Measurements from ENCODE around the gene TBX15.

The TBX15 gene

DNA sequence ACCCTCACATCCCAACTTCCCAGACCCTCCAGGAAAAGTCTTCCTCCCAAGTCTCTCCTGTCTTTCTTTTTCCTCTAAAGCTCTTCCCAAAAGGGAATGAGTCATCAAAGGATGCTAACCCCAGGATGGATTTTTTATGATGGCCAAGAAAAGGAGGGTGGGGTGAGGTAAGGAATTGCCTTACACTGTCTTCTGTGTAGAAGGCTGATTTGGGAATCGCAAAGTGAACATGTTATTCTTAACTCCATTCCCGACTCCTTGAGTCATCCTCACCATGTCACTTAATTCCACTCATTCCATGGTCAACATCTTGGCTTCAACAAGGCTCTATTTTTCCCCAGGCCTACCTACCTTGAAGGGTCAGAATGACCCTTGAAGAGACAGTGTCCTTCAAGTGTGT is 44.0 kb downstream of the TBX15 start:
- ChIA-PET CTCF (no interaction called here), POLR2A (no interaction called here)
- no peak for DNase-seq (ENCODE audit: extremely low spot score)

DNA sequence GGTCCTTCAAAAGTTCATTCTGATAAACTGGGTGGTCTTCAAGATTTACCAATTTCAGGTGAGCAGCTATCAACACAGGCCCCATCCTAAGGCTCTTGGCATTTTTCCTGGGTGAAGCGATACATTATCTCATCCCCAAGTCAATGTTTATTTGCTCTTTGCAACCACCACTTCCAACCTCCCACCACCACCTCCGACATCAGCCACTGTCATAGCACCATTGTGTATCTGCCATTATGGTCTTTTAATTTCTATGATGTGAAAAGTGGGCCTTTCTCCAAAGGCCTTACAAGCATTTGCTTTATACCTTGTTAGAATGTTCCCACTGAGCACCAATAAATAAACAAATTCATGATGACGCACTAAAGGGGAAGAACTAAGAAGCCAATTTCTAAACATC is 47.2 kb downstream of the TBX15 start:
- ChIA-PET CTCF (no interaction called here), POLR2A (no interaction called here)
- no peak for DNase-seq (ENCODE audit: extremely low spot score)
- no peak for TF ChIP-seq ZNF384 (IDR thresholded peaks at IDR 0.05)
- no peak for TF ChIP-seq CTBP1 (IDR thresholded peaks at IDR 0.05; ENCODE audit: borderline replicate concordance)
- TF ChIP-seq ARNT (IDR thresholded peaks at IDR 0.05), result no peak
- no peak for TF ChIP-seq TARDBP (IDR thresholded peaks at IDR 0.05)
- TF ChIP-seq SUZ12 (IDR thresholded peaks at IDR 0.05), result no peak
- TF ChIP-seq, protein P1, sequence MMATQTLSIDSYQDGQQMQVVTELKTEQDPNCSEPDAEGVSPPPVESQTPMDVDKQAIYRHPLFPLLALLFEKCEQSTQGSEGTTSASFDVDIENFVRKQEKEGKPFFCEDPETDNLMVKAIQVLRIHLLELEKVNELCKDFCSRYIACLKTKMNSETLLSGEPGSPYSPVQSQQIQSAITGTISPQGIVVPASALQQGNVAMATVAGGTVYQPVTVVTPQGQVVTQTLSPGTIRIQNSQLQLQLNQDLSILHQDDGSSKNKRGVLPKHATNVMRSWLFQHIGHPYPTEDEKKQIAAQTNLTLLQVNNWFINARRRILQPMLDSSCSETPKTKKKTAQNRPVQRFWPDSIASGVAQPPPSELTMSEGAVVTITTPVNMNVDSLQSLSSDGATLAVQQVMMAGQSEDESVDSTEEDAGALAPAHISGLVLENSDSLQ (IDR thresholded peaks at IDR 0.05), result no peak
- no peak for TF ChIP-seq L3MBTL2 (conservative IDR thresholded peaks at IDR 0.05)
- TF ChIP-seq HDGF (IDR thresholded peaks at IDR 0.05; ENCODE audit: borderline replicate concordance), result no peak
- no peak for TF ChIP-seq BHLHE40 (IDR thresholded peaks at IDR 0.05; ENCODE audit: borderline replicate concordance)
- no peak for TF ChIP-seq FOXK2 (IDR thresholded peaks at IDR 0.05)
- TF ChIP-seq SP1 (IDR thresholded peaks at IDR 0.05), result no peak
- no peak for TF ChIP-seq NFRKB (IDR thresholded peaks at IDR 0.05)
- TF ChIP-seq FOXA1 (IDR thresholded peaks at IDR 0.05), result no peak
- no peak for TF ChIP-seq ELF4 (IDR thresholded peaks at IDR 0.05)
- TF ChIP-seq FOXM1 (IDR thresholded peaks at IDR 0.05; ENCODE audit: borderline replicate concordance), result no peak
- no peak for TF ChIP-seq LEF1 (IDR thresholded peaks at IDR 0.05; ENCODE audit: borderline replicate concordance)

More for the DNA sequence above, 44.0 kb downstream of the TBX15 start:
- TF ChIP-seq NFRKB (IDR thresholded peaks at IDR 0.05) (no peak), FOXM1 (IDR thresholded peaks at IDR 0.05; ENCODE audit: borderline replicate concordance) (no peak), CTBP1 (IDR thresholded peaks at IDR 0.05; ENCODE audit: borderline replicate concordance) (no peak), TARDBP (IDR thresholded peaks at IDR 0.05) (no peak), SUZ12 (IDR thresholded peaks at IDR 0.05) (no peak), ELF4 (IDR thresholded peaks at IDR 0.05) (no peak)

DNA sequence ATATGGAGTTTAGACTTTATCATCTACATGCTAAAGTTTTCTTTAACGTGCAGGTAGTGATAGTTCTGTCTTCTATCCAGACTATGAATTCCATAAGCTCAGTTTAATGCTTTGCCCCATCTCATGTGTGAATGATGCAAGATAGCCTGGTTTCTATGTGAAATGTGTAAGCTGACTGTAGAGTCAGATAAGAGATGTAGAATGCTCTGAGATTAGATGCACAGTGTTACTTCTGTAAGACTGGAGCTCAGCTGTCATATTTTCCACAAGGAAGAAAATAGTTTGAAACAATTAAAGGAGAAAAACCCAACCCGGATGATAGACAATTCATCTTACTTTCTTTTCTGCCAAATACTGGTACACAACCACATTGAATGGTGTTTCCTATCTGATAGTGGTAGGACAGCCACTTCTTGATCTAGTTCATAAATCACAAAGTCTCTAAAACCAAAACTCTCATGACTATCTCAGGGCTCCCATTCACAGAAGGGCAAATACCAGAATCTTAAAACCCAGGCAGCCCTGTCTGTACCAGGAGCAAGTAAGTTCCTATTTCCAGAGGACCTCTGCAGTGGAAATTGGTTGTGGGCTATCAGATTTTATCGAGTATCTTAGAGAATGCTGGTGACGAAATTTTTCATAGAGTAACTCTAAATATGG is 50.6 kb downstream of the TBX15 start:
- TF ChIP-seq L3MBTL2 (conservative IDR thresholded peaks at IDR 0.05) (no peak), TARDBP (IDR thresholded peaks at IDR 0.05) (no peak), FOXK2 (IDR thresholded peaks at IDR 0.05) (no peak), LEF1 (IDR thresholded peaks at IDR 0.05; ENCODE audit: borderline replicate concordance) (no peak), CTBP1 (IDR thresholded peaks at IDR 0.05; ENCODE audit: borderline replicate concordance) (no peak), ARNT (IDR thresholded peaks at IDR 0.05) (no peak), NFRKB (IDR thresholded peaks at IDR 0.05) (no peak), FOXM1 (IDR thresholded peaks at IDR 0.05; ENCODE audit: borderline replicate concordance) (no peak)
- TF ChIP-seq, protein P1 (IDR thresholded peaks at IDR 0.05), result no peak
- POLR2A ChIA-PET, result no interaction called here
- CTCF ChIA-PET, result interaction anchor here (0.6 kb wide), 1 partner anchor 786 kb away, joined by 4 read pairs; no protein-coding TSS in a partner anchor
- no peak for DNase-seq (ENCODE audit: extremely low spot score)

DNA sequence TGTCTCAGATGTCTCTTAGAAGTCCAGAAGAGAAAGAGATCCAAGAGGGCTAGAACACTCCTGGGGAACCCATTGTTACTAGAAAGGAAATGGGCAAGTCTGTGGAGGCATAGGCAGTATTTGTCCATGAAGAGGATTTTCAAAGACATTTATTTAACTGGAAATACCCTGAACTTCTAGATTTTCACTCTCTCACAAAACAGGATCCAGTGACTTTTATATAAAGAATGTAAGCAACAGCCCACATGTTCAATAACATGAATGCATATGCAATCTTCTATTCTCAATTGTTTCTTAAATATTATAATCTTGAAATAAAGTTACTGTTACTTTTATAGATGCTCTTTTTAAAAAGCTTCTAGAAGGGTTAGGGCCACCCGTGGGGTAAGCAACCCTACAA is 53.4 kb downstream of the TBX15 start:
- ChIA-PET CTCF (no interaction called here), POLR2A (no interaction called here)
- TF ChIP-seq CTBP1 (IDR thresholded peaks at IDR 0.05; ENCODE audit: borderline replicate concordance) (no peak), FOXA1 (IDR thresholded peaks at IDR 0.05) (no peak), HDGF (IDR thresholded peaks at IDR 0.05; ENCODE audit: borderline replicate concordance) (no peak), L3MBTL2 (conservative IDR thresholded peaks at IDR 0.05) (no peak), LEF1 (IDR thresholded peaks at IDR 0.05; ENCODE audit: borderline replicate concordance) (no peak), FOXM1 (IDR thresholded peaks at IDR 0.05; ENCODE audit: borderline replicate concordance) (no peak), SP1 (IDR thresholded peaks at IDR 0.05) (no peak), TARDBP (IDR thresholded peaks at IDR 0.05) (no peak), ZNF384 (IDR thresholded peaks at IDR 0.05) (no peak)
- TF ChIP-seq, protein P1 (IDR thresholded peaks at IDR 0.05), result no peak
- DNase-seq (ENCODE audit: extremely low spot score), result no peak

DNA sequence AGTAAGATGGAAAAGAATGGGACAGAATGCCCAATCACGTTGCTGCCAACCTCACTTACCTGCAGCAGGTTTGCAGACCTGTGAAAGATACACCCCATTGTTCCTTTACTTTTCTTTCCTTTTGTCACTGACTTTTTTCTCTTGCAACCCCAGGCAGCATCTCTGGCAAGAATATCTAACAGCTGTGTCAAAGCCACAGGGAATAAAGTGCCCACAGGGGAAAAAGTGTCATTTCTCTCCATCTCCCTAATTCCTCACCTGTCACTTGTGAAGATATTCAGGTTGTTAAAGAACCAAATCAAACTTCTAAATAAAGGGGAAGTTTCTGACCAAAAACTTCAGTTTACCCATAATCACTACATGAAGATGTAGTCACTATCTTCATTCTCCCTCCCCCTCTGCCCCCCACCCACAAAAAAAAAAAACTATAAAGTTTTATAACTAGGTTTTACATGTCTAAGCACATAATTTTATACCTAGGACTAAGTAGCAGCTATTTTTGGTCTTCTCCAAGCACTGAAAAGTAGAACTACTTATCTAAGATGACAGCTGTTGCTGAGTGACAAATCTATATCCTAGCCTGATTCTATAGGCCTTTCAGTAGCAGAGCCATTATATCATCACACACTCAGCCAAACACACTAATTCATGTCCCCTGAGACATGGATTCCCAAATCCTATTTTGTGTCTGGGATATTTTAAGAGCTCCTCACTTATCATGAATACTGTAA is 54.9 kb downstream of the TBX15 start:
- TF ChIP-seq CTBP1 (IDR thresholded peaks at IDR 0.05; ENCODE audit: borderline replicate concordance), result no peak
- CTCF ChIA-PET, result no interaction called here
- POLR2A ChIA-PET, result no interaction called here
- DNase-seq (ENCODE audit: extremely low spot score), result no peak

DNA sequence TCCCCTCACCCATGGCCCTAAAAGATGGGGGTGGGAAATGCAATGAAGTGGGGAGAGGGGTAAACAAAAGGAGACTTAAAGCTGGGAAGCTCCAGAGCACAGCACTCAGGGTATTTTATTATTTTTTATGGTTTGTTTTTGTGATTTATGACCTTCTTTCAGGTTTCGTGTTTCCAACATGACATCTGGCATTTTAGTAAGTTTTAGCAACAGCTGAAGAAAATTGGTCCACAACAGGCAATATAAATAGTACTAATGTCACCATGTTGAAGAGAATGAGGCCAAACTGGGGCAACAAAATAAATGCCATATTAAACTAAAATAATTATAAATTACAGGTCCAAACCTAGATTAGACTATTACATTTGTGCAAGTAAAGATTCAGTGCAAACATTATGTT is 56.3 kb downstream of the TBX15 start:
- ChIA-PET CTCF (no interaction called here), POLR2A (no interaction called here)
- TF ChIP-seq FOXA1 (IDR thresholded peaks at IDR 0.05) (no peak), L3MBTL2 (conservative IDR thresholded peaks at IDR 0.05) (no peak), BHLHE40 (IDR thresholded peaks at IDR 0.05; ENCODE audit: borderline replicate concordance) (no peak), SUZ12 (IDR thresholded peaks at IDR 0.05) (no peak), CTBP1 (IDR thresholded peaks at IDR 0.05; ENCODE audit: borderline replicate concordance) (no peak), ELF4 (IDR thresholded peaks at IDR 0.05) (no peak), HDGF (IDR thresholded peaks at IDR 0.05; ENCODE audit: borderline replicate concordance) (no peak), ARNT (IDR thresholded peaks at IDR 0.05) (no peak), ZNF384 (IDR thresholded peaks at IDR 0.05) (no peak), TARDBP (IDR thresholded peaks at IDR 0.05) (no peak), FOXK2 (IDR thresholded peaks at IDR 0.05) (no peak), SP1 (IDR thresholded peaks at IDR 0.05) (no peak), FOXM1 (IDR thresholded peaks at IDR 0.05; ENCODE audit: borderline replicate concordance) (no peak), LEF1 (IDR thresholded peaks at IDR 0.05; ENCODE audit: borderline replicate concordance) (no peak), NFRKB (IDR thresholded peaks at IDR 0.05) (no peak)
- TF ChIP-seq, protein P1 (IDR thresholded peaks at IDR 0.05), result no peak
- no peak for DNase-seq (ENCODE audit: extremely low spot score)
